ENCODE data around the gene MST1.

The MST1 gene

DNA sequence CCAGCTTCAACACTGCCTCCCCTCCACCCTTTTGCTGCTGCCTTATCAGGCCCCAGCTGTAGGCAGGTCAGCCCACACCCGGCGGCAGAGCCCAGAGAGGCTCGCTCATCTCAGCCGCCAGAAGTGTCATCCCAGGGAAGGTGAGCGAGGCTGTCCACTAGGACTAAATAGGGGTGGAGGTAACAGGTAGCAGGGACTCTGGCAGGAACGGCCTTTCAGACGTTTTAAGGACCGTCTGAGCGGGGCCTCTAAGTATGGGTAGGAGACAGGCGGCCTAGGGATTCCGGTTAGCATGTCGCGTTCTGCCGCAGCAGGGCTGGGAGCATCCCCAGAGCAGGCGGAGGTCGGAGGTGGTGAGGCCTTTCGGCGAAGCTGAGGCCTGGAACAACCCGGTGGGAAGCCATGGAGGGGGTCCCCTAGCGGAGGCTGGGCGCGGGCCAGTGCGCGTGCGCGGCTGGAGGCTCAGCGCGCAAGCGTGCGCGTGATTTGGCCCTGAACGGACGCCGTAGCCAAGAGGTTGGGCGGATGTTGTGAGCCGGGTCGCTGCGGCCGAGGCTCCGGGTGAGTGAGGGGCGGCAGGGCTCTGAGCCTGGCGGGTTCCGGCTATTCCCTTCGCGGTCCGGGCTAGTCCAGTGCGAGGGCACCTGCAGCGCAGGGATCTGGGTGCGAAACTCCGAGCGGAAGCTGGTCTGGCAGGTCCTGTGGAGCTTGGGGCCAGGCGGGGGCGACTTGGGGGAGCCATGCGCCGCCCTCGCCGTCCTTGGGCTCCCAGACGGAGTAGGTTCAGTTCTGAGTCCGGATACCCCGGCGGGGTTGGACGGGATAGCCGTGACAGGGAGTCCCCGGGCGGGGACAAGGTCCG is at the start of gene MST1, which contains the start of gene RNF123:
TSS of gene MST1 (minus strand) at position 429 of the 862 bp plus-strand sequence. CDS start 783 bp downstream, outside the sequence.
TSS of gene RNF123 (plus strand) at position 512 of the 862 bp plus-strand sequence. CDS start 1,609 bp downstream, outside the sequence.
- peak; percentile 97 for DNase-seq

DNA sequence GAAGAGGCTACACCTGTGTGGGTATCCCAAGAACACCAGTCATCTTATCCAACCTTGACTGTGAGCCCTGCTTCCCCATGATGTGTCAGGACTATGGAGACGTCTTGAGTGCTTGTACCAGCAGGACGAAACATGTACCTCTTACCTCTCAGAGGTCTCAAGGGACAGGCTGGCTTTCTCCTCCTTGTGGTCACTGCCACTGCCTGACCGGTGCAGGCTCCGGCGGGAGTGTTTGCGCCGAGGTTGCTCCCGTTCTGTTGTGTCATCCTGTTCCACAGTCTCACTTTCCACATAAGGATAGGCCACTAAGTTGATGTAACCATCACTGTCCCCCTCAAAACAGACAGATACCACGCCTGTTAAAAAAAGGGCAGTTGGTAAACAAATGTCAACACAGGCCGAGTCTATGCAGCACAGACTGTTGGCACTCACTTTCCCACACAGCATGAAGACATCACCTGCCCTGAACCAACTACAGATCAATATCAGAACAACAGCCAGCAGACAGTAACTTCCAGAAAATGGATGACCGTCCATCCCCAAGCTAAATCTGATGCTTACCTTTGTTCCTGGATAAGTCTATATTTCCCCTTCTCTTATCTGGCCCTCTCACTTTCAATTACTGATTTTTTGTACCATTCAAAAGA is 48.9 kb upstream of the MST1 start:
- no peak for DNase-seq

DNA sequence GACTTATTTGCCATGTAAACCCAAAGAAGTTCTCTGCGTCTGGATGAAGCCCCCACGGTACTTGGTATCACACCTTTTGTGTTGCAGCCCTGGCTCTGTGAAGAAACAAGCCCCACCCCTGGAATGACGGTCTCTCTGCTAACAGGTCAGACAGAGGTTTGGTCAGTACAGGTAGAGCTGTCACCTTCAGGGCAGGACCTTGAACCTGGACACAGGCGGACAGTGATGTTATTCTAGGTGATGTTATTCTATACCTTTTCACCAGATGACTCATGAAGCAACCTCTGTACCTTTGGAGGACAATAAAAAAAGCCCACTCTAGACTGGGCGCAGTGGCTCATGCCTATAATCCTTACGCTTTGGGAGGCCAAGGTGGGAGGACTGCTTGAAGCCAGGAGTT is 45.5 kb upstream of the MST1 start:
- no peak for DNase-seq

GRCh38 chr3:49733551-49733950 is 44.3 kb upstream of the MST1 start:
- no peak for DNase-seq

- DNase-seq, result no peak
Observed at GRCh38 chr3:49732597-49732996, 43.3 kb upstream of the MST1 start.

GRCh38 chr3:49729966-49730609 is 40.8 kb upstream of the MST1 start:
- DNase-seq, result no peak

- DNase-seq, result peak; percentile 61
Observed at GRCh38 chr3:49727924-49728361, 38.7 kb upstream of the MST1 start.

DNA sequence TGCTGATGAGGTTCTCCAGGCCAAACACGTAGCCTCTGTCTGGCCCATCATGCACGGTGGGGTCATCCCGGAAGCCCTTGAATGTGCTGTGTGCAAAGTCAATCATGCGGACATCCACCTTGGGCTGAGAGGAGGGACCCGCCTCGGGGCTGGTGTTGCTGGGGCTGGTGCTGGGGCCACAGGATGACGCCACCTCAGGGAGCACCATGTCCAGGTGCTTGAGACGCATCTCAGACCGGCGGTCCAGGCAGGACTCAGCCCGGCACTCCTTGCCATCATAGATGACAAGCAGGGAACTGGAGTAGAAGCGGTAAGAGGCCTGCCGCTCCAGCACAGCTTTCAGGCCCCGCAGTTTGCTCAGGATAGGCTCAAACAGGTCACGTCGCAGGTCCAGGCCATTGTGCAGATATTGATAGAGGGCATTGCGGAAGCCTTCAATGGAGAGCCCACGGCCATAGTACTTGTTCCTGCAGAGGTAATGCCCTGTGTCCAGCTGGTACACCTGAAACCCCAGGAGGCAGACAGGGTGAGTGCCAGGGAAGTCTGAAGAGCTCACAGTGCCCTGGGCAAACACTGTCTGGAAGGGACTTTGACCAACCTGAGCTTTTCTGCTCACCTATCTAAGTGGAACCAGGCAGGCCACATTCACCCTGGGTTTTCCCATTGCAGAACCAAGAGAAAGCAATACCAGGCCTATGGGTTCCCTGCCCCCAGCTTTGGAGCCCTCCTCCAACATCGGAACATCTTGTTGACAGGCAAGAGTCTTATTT is 38.1 kb upstream of the MST1 start:
- peak; percentile 55 for DNase-seq

GRCh38 chr3:49725906-49726681 is 36.8 kb upstream of the MST1 start:
- peak; percentile 57 for DNase-seq

GRCh38 chr3:49724586-49724985 is 35.3 kb upstream of the MST1 start:
- peak; percentile 72 for DNase-seq

DNA sequence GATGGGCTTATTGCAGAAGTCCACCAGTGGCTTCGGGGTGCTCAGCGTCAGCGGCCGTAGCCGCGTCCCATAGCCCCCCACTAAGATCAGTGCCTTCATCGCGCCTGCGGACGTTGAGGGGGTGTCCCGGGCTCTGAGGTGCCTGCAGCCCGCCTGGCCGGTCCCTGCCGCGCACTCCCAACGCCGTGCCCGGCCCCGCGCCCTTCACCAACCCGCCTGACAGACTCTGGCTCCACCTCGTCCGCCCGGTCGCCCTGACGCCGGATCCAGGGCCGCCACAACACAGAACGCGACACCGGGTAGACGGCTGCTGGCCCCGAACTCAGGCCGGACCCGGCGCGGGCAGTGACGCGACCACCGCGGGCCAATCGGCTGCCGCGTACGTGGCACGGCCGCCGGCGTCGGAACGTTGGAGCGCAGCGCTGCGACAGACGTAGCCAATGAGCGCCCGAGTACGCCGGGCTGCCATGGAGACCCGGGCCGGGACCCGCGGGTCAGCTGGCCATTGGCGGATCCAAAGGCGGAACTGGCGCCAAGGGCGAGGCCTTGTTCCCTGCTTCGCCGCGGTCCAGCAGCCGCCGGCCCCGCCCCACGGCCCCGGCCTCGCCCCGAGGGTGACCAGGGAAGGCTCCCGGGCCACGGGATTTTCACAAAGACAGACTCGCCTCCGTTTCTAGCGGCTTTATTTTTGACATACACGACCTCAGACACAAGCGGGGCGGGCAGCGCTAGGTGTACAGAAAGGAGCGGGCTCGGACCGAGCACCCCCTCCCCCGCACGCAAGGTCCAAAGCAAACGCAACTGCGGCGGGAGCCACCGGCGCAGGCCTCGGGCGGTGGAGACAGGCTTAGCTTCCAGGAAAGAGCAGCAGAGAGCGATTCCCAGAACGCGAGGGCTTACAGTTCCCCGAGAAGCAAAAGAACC is 34.6 kb upstream of the MST1 start, which contains the start of gene GMPPB:
TSS of gene GMPPB (minus strand) at position 324 of the 924 bp plus-strand sequence. CDS start at position 99, 225 bp downstream.
- DNase-seq, result peak; percentile 98

- peak; percentile 86 for DNase-seq
Observed at GRCh38 chr3:49723296-49723627, 34.0 kb upstream of the MST1 start.

DNA sequence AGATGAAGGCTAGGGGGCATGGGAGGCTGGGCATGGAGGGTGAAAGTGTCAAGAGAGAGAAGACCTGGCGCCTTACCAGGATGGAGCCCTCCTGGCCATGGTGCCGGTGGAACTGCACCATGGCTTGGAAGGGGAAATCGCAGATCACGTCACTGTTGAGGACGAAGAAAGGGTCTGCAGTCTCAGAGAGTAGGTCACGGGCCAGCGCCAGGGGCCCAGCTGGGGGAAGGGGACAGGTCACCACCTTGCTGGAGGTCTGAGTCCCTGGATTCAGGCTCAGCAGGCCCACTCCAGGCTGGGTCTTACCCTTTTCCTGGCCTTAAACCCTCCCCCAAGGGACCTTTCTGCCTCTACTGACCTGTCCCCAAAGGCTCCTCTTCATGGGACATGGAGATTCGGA is 33.6 kb upstream of the MST1 start:
- no peak for DNase-seq

- peak; percentile 57 for DNase-seq
Observed at GRCh38 chr3:49721896-49722781, 32.9 kb upstream of the MST1 start.

DNA sequence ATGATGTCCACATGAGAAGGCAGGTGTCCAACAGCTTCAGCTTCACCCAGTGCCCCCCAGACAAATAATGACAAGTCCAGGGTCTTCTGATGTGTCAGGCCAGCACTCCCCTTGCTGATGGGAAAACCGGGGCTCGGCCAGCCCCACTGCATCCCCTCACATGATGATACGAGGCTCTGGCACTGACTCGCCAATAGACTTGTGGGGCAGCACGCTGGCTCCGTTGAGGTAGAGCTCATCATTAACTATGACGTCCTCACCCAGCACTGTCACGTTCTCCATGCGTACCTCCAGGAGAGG is 32.3 kb upstream of the MST1 start:
- DNase-seq, result peak; percentile 61

DNA sequence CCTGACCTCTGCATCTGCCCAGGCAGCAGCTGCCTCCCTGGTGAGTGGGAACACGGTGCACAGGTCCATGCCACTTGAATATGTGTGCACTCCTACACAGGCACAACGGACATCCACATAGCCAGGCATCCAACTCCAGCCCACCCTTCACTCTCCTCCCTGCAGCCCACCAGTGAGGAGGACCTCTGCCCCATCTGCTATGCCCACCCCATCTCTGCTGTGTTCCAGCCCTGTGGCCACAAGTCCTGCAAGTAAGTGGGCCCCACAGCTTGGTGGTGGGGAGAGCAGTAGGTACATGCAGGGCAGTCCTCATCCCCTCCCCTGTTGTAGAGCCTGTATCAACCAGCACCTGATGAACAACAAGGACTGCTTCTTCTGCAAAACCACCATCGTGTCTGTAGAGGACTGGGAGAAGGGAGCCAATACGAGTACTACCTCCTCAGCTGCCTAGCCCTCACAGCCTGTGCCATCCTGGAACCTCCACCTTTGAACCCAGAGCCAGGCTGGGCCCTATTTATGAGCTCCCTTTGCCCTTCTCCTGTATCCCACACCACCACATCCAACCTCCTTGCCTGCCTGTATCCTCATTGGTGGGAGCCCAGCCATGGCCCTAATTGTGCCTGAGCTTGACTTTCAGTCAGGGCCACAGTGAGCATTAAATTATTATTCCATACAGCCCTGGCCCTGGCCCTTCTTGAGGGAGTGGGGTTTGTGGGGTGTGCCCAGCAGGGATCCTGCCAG is 31.8 kb upstream of the MST1 start:
- DNase-seq, result peak; percentile 61

- DNase-seq, result peak; percentile 97
Observed at GRCh38 chr3:49719214-49719884, 30.1 kb upstream of the MST1 start, which contains the start of gene AMIGO3. AMIGO3 (minus strand) TSS chr3:49719684; CDS start chr3:49719465, 219 bp downstream.

- no peak for DNase-seq
Observed at GRCh38 chr3:49718858-49719213, 29.6 kb upstream of the MST1 start.
